Measurements from ENCODE around the gene ZSCAN16. TPM values are rescaled to one million over a fixed set of nuclear protein-coding genes. Genes with fewer than 3 reads are reported as not detected.

ZSCAN16 gene
- total and polyA plus RNA-seq, 2 of the 13 experiments (the other 11 are each of a cell fraction or from before 2014, with no cell fraction given), result 5.7 to 12.7 TPM

DNA sequence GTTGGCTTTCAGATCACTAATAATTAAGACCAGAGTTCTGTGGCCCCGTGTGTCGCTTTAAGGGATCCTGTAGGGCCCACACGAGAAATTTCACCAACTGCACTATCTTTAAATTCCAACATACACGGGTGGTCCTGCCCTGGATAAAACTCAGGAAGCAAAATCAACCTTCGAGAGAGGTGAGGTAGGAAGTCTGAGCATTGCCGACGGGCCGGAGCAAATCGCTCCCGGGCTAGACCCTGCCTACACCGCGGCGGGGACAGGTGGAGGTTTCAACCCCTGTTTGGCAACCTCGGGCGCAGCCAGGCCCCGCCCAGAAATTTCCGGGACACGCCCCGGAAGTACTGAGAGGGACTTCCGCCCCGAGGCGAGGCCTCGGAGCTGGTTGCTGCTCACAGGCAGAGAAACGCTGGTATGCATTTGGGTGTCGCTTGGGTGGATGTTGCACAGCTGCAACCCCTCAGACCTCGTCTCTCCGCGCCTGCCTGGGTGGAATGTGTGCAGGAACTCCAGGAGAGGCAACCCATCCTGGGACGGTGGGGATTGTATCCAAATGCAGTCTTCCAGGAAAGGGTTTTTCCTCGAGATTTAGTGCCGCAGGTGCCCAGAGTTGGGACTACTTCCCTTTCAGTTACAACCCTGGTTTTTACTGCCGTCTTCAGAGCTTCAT, 37.1 kb downstream of the ZSCAN16 start (continued):
- TF ChIP-seq STAT6 (CRISPR knock-in tag; IDR thresholded peaks at IDR 0.05; ENCODE audit: borderline replicate concordance), result peak; percentile 78; the same call in 1 of the 2 replicates
- TF ChIP-seq EED (CRISPR knock-in tag; IDR thresholded peaks at IDR 0.05), result peak; percentile 88; the same call in 1 of the 2 replicates
- TF ChIP-seq ZIK1 (CRISPR knock-in tag; IDR thresholded peaks at IDR 0.05; ENCODE audit: borderline replicate concordance, low read depth), result 0 out of 2 replicates have a peak, but pooled peaks have one; percentile 38
- peak; percentile 56; the same call in 1 of the 2 replicates for TF ChIP-seq NR1H2 (CRISPR knock-in tag; IDR thresholded peaks at IDR 0.05; ENCODE audit: borderline replicate concordance, low read depth)
- TF ChIP-seq ZNF564 (CRISPR knock-in tag; IDR thresholded peaks at IDR 0.05), result no peak
- peak; percentile 94; the same call in 1 of the 2 replicates for TF ChIP-seq KDM2A (CRISPR knock-in tag; IDR thresholded peaks at IDR 0.05; ENCODE audit: borderline replicate concordance, low read depth)
- peak; percentile 92 for TF ChIP-seq CCDC6 (CRISPR knock-in tag; IDR thresholded peaks at IDR 0.05)
- no peak for TF ChIP-seq SOX6 (IDR thresholded peaks at IDR 0.05)
- TF ChIP-seq SOX6 (CRISPR knock-in tag; IDR thresholded peaks at IDR 0.05), result peak; percentile 62
- TF ChIP-seq, protein P1, sequence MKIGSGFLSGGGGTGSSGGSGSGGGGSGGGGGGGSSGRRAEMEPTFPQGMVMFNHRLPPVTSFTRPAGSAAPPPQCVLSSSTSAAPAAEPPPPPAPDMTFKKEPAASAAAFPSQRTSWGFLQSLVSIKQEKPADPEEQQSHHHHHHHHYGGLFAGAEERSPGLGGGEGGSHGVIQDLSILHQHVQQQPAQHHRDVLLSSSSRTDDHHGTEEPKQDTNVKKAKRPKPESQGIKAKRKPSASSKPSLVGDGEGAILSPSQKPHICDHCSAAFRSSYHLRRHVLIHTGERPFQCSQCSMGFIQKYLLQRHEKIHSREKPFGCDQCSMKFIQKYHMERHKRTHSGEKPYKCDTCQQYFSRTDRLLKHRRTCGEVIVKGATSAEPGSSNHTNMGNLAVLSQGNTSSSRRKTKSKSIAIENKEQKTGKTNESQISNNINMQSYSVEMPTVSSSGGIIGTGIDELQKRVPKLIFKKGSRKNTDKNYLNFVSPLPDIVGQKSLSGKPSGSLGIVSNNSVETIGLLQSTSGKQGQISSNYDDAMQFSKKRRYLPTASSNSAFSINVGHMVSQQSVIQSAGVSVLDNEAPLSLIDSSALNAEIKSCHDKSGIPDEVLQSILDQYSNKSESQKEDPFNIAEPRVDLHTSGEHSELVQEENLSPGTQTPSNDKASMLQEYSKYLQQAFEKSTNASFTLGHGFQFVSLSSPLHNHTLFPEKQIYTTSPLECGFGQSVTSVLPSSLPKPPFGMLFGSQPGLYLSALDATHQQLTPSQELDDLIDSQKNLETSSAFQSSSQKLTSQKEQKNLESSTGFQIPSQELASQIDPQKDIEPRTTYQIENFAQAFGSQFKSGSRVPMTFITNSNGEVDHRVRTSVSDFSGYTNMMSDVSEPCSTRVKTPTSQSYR (CRISPR knock-in tag; IDR thresholded peaks at IDR 0.05; ENCODE audit: borderline replicate concordance), result peak; percentile 18; the same call in 1 of the 2 replicates
- peak; percentile 89 for TF ChIP-seq KMT2B (CRISPR knock-in tag; IDR thresholded peaks at IDR 0.05)
- no peak for TF ChIP-seq PBX2 (CRISPR knock-in tag; IDR thresholded peaks at IDR 0.05)
- TF ChIP-seq ZNF556 (CRISPR knock-in tag; IDR thresholded peaks at IDR 0.05; ENCODE audit: borderline replicate concordance), result peak; percentile 31; the same call in 1 of the 2 replicates
- peak; percentile 88 for TF ChIP-seq KDM5B (CRISPR knock-in tag; IDR thresholded peaks at IDR 0.05; ENCODE audit: borderline replicate concordance)
- 0 out of 2 replicates have a peak, but pooled peaks have one; percentile 41 for TF ChIP-seq ZNF343 (CRISPR knock-in tag; IDR thresholded peaks at IDR 0.05)
- TF ChIP-seq, protein P2, sequence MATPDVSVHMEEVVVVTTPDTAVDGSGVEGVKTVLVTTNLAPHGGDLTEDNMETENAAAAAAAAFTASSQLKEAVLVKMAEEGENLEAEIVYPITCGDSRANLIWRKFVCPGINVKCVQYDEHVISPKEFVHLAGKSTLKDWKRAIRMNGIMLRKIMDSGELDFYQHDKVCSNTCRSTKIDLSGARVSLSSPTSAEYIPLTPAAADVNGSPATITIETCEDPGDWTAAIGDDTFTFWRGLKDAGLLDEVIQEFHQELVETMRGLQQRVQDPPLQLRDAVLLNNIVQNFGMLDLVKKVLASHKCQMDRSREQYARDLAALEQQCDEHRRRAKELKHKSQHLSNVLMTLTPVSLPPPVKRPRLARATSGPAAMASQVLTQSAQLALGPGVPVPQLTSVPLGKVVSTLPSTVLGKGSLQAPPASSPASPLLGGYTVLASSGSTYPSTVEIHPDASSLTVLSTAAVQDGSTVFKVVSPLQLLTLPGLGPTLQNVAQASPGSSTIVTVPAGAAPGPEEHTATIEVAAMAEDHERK (CRISPR knock-in tag; IDR thresholded peaks at IDR 0.05; ENCODE audit: low read depth), result no peak
- TF ChIP-seq SRSF9 (IDR thresholded peaks at IDR 0.05; ENCODE audit: borderline replicate concordance, insufficient read depth, low read depth, low read length, poor library complexity, severe bottlenecking), result no peak
- TF ChIP-seq GTF3A (CRISPR knock-in tag; conservative IDR thresholded peaks at IDR 0.05), result no peak
- 0 out of 2 replicates have a peak, but pooled peaks have one; percentile 19 for TF ChIP-seq CREM (IDR thresholded peaks at IDR 0.05)
- no peak for TF ChIP-seq CREM (CRISPR knock-in tag; IDR thresholded peaks at IDR 0.05)
- TF ChIP-seq FOXJ3 (CRISPR knock-in tag; IDR thresholded peaks at IDR 0.05; ENCODE audit: borderline replicate concordance), result no peak; the same call in 1 of the 2 replicates
- no peak for TF ChIP-seq MBNL3 (CRISPR knock-in tag; conservative IDR thresholded peaks at IDR 0.05)
